Astrocyte (in vitro differentiated cells and primary cell): ENCODE measurements around the gene ZNF630.
A peak's percentile ranks its signal among the peaks of the same experiment; 100 is the strongest.

Source experiments
- CTCF ChIP-seq: IDR thresholded peaks from 2 replicates; pipeline ENCODE4 v1.5.1; 2011; ENCODE audit warnings: low read depth, mild to moderate bottlenecking, inconsistent platforms, low read length, moderate library complexity; ENCODE audit not compliant: insufficient read depth
- EZH2 ChIP-seq: IDR thresholded peaks from 2 replicates; pipeline ENCODE4 v1.6.1; 2012; ENCODE audit warnings: mild to moderate bottlenecking, low read length, inconsistent platforms; ENCODE audit not compliant: insufficient read depth

GRCh38 chrX:48025561-48025960 is 45.9 kb downstream of the ZNF630 start:
- peak; percentile 42 for TF ChIP-seq CTCF
- TF ChIP-seq EZH2, result no peak
